Stimulated activated CD4-positive, alpha-beta T cell treated with anti-CD3 and anti-CD28 coated beads, Interleukin-2, amount 100 ng/mL, for 4 hours (primary cell): ENCODE measurements around the gene PIK3AP1.
"Not testable (repeated sequence)": the region's sequence is repeated elsewhere in the genome, so short reads cannot be mapped to it uniquely, and the experiment has no call there.

ENCODE experiments used
- DNase-seq: peaks from one replicate; pipeline ENCODE4 v3.0.0-alpha.2; 2020; ENCODE audit warnings: low read depth

PIK3AP1 gene

GRCh38 chr10:96720422-96721206 lies at the start of gene PIK3AP1:
PIK3AP1 (minus strand) TSS chr10:96720514; CDS start chr10:96720394, 120 bp downstream.
- DNase-seq = peak; percentile 18

GRCh38 chr10:96768136-96768535 lies 47.8 kb upstream of the PIK3AP1 start:
- no peak for DNase-seq

DNA sequence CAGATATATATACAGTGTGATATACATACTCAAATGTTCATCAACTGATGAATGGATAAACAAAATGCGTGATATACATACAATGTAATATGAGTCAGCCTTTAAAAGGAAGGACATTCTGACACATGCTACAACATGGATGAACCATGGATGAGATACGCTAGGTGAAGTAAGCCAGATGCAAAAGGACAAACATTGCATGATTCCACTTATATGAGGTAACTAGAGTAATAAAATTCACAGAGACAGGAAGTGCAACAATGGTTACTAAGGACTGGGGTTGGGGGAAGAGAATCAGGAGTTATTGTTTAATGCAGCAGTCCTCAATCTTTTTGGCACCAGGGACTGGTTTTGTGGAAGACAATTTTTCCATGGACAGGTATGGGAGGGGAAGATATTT lies 47.3 kb upstream of the PIK3AP1 start:
- DNase-seq = no peak

DNA sequence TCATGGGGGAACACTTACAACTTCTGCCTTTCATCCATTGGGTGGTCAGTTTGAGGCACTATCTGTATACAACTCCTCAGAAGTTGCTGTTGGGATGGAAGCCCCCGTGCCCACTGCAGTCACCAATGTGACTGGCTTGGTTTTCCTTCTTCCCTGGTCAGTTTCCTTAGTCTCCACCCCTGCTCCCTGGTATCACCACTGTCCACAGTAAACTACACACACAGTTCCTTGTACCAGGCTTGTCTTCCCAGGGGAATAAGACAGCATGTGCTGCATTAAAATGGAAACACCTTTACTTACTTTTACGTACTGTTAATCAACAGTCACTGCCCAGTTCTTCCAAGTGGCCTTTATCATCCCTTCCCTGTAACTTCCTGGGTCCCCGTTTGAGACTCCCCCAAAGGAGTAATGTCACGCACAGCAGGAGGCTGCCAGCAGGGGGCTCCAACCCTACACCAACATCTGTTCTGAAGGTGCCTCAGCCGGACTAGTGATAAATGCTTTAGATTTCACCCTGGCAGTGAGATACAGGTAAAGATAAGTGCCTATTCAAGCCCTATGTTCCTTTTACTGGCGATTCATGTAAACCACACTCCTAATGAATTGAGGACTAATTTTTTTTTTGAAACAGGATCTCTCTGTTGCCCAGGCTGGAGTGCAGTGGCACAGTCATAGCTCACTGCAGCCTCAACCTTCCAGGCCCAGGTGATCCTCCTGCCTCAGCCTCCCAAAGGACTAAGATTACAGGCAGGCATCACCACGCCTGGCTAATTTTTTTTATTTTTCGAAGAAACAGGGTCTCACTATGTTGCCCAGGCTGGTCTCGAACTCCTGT lies 45.3 kb upstream of the PIK3AP1 start:
- DNase-seq = peak; percentile 63

DNA sequence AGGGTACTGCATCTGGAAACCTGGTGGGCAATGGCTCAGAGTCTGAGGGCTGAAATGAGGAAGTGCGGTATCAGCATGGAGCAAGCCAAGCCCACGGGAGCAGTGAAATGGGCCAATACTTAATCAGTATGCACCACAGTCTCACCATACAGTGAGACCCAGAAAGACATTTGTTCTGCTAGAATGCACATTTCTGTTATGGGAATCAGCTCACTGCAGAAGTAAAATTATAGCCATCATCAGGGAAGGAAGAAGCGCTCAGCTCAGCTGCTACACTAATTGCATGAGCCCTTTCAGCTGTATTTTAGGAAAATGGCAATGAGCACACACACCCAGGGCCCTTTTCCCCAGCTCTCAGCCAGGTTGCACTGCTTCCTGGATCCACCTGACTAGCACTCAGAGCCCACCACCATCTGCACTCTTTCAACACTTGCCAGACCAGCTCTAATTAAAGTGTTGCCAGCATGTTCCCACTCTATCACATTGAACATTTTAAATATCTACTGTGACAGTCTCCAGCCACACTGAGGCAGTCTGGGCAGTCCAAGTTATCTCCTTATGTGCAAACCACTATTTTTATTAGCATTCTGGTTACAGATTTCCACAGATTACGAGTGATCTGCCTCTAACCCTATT lies 44.2 kb upstream of the PIK3AP1 start:
- no peak for DNase-seq

DNA sequence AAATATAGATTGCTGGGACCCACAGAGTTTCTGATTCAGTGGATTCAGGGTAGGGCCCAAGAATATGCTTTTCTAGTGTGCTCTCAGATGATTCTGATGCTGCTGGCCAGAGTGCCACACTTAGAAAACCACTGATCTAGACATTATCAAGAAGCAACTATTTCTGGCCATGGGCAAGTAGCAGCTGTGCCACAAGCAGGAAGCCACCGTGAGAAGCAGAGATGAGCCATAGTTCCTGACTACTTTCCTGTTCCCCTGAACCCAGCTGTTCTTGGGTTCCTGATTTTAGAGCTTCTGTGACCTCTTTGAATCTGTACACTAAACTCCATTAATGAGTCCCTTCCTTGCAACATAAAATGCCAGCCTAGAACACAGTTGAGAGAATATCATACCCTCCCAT lies 38.1 kb upstream of the PIK3AP1 start:
- DNase-seq = no peak

- no peak for DNase-seq
These were observed 36.0 kb upstream of the PIK3AP1 start for GRCh38 chr10:96756111-96756903.

- DNase-seq = no peak
These were observed 33.6 kb upstream of the PIK3AP1 start for GRCh38 chr10:96753956-96754355.

GRCh38 chr10:96752375-96752774 lies 32.1 kb upstream of the PIK3AP1 start:
- DNase-seq = no peak

GRCh38 chr10:96750316-96750715 lies 30.0 kb upstream of the PIK3AP1 start:
- not testable (repeated sequence) for DNase-seq

DNA sequence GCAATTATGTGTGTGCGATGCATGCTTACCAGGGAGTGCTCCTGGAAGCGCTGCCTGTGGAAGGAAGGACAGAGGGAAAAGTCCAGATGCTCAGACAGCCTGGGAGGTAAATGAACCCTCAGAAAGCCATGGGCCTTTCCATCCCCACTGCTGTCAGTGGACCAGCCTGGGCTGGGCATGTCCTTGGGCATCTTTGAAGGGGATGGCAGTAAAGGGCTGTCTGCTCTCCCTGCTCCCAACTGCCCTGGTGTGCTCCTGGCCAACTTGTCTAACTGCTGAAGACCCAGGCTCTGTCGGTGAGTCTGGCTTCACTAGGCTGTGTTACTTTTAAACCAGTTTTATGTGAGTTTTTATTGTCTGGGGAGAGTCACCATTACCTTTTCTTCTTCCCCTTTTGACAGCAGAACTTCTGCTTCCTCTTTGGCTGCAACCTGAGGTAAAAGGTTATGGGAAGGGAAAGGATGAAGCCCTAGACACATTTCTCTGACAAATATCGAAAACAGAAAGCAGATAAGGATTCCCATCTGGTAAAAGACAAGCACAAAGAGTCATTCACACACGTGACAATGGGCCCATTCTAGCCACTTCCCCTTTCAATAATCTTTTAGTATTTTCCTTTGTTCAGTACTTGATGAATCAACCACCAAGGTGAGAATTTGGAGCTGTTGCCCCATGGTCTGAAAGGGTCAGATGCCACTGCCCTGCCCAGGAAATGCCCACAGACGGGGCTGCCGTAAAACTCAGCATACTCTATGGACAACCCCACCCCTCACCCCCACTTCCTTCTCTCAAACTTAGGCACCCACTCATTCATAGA lies 27.6 kb upstream of the PIK3AP1 start:
- no peak for DNase-seq

DNA sequence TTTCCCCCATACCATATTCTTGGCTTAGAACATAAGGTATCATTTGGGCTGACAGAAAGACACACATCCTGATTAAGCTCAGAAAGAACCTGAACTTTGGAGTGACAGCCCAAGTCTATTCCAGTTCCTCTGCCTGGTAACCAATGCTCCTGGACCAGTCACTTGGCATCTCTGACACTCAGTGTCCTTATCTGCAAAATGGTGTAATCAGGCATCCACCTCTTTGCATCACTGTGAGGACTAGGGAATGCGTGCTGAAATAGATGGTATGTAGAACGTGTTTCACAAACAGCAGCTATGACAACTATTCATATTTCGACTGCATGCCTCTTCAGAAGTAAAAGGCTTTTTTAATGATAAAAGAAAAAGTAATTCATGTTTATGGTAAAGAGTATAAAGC lies 26.2 kb upstream of the PIK3AP1 start:
- no peak for DNase-seq

- DNase-seq = no peak
These were observed 25.6 kb upstream of the PIK3AP1 start for GRCh38 chr10:96745950-96746349.

DNA sequence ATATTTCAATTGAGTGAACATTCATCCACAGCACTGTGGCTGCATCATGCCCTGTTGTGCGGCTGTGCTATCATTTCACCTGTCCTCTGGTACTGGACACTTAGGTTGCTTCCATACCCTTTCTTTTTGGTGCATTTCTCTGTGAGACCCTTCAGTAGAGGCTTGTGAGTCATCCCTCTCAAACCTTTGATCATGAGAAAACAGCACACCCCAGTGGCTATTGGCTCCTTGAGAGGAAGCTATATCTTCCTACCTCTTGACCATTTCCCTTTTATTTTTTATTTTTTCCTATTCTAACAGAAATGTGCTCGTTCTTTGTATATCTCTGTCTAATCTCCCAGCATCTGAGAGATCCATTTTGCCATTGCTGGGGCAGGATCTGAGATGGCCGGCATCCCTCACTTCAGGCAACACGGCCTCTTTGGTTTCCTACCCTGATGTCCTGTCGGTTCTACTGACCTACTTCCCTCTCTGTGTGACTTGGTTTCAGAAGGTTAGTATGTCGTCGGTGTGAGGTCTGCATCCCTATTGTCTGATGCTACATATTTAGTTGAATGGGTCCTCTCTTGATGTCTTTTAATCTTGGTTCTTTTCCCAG lies 23.8 kb upstream of the PIK3AP1 start:
- DNase-seq = no peak

DNA sequence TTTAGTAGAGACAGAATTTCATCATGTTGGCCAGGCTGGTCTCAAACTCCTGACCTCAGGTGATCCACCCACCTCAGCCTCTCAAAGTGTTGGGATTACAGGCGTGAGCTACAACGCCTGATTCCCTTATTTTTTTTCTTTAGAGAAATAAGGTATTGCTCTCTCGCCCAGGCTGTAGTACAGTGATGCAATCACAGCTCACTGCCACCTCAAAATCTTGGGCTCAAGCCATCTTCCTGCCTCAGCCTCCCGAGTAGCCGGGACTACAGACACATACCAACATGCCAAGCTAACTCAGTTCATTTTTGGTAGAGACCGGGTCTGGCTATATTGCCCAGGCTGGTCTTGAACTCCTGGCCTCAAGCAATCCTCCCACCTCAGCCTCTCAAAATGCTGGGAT lies 21.2 kb upstream of the PIK3AP1 start:
- DNase-seq = not testable (repeated sequence)

GRCh38 chr10:96740579-96741281 lies 20.4 kb upstream of the PIK3AP1 start:
- no peak for DNase-seq

DNA sequence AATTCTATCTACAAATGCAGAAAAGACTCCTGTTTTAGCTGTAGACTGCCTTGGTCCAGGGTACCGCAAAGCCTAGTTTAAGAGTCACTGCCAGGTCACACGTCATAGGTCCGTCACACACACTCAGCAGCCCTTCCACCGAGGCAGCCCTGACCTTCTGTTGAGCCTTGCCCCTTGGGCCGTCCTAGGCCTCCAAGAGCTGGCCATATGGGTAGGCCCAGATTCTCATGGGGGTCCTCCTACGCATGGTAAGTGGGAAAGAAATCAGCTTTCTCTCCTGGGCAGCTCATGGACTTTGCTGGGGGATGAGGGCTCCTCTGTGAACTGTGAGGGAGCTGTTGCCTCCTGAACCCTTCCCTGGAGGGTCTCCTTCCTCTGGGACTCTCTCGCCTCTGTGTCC lies 19.8 kb upstream of the PIK3AP1 start:
- no peak for DNase-seq

- not testable (repeated sequence) for DNase-seq
These were observed 17.1 kb upstream of the PIK3AP1 start for GRCh38 chr10:96737307-96737902.

- no peak for DNase-seq
These were observed 4.3 kb upstream of the PIK3AP1 start for GRCh38 chr10:96724621-96725020.

DNA sequence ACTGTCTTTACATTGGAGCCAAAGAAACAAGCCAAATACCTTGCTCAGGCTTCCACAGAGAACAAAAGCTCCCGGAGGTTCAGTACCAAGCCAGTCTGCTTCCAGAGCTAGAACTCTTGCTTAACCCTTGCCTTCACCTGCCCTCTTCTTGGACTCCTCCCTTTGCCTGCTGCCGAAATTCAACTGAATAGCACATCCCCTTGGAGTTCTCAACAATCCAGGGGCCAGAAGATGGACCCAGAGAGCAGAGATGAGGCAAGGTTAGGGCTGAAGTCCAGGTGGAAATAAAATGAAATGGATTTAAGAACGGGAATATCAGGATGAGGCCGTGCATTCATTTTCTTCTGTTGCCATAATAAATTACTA lies 876 bp upstream of the PIK3AP1 start:
- no peak for DNase-seq
